ENCODE measurements around the gene PARP8. TPM values are rescaled to one million over a fixed set of nuclear protein-coding genes. Genes with fewer than 3 reads are reported as not detected.

Gene PARP8
- total RNA-seq, 1 donor from 2014 or later = 48.4 TPM

DNA sequence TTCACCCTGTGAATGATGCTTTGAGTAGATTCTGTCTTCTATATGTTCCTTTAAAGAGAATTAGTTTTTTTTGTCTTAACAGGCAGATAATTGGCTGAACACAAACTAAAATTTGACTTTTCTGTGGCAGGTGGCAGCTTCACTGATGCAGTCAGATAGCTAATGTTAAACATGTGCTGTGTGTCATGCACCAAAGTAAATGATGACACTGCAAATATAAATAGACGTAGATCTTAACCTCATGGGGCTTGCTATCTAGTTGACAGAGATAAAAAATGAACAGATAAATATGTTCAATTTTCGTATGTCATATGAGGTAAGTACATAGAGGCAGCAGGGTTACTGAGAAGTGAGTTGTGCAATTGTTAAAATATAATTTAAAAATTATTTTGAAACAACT, 82.7 kb downstream of the PARP8 start:
- Histone ChIP-seq H3K27ac (no peak overlapping the region), H3K9me3 (no peaks in the 10 kb centered on the region), H3K4me1 (peaks cover 16% of the 10 kb centered on the region), H3K36me3 (no peaks in the 10 kb centered on the region), H3K4me3 (no peak overlapping the region), H3K27me3 (no peaks in the 10 kb centered on the region)
- TF ChIP-seq POLR2AphosphoS5 (IDR thresholded peaks at IDR 0.05; ENCODE audit: insufficient read depth in 1 of 2, low read depth in 1 of 2) (no peak), POLR2A (IDR thresholded peaks at IDR 0.05) (no peak)
- TF ChIP-seq, protein P1, sequence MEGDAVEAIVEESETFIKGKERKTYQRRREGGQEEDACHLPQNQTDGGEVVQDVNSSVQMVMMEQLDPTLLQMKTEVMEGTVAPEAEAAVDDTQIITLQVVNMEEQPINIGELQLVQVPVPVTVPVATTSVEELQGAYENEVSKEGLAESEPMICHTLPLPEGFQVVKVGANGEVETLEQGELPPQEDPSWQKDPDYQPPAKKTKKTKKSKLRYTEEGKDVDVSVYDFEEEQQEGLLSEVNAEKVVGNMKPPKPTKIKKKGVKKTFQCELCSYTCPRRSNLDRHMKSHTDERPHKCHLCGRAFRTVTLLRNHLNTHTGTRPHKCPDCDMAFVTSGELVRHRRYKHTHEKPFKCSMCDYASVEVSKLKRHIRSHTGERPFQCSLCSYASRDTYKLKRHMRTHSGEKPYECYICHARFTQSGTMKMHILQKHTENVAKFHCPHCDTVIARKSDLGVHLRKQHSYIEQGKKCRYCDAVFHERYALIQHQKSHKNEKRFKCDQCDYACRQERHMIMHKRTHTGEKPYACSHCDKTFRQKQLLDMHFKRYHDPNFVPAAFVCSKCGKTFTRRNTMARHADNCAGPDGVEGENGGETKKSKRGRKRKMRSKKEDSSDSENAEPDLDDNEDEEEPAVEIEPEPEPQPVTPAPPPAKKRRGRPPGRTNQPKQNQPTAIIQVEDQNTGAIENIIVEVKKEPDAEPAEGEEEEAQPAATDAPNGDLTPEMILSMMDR (IDR thresholded peaks at IDR 0.05) = no peak
- no peak for DNase-seq (ENCODE audit: extremely low spot score in 2 of 2)
- intact Hi-C loops (cut with DNase I) = no loop called here

DNA sequence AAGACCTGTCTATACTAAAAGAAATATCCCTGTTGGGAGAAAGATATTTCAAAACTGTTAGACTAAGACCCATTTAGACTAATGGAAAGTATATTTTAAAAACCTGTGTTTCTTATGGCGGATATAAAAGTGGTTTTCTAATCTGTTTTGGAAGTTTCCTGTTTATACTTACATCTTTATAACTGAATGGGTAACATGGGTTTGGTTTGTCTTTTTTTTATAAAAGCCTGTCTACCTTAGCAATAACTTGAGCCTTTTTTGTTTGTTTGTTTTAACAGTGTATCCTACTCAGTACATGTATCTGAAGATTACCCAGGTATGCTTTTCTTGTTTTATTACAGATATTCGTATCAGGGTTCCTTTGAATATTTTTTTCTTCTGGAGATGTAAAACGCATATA, 83.4 kb downstream of the PARP8 start:
- DNase-seq (ENCODE audit: extremely low spot score in 2 of 2) = no peak
- H3K9me3 ChIP-seq = no peaks in the 10 kb centered on the region
- intact Hi-C loops (cut with DNase I) = no loop called here

DNA sequence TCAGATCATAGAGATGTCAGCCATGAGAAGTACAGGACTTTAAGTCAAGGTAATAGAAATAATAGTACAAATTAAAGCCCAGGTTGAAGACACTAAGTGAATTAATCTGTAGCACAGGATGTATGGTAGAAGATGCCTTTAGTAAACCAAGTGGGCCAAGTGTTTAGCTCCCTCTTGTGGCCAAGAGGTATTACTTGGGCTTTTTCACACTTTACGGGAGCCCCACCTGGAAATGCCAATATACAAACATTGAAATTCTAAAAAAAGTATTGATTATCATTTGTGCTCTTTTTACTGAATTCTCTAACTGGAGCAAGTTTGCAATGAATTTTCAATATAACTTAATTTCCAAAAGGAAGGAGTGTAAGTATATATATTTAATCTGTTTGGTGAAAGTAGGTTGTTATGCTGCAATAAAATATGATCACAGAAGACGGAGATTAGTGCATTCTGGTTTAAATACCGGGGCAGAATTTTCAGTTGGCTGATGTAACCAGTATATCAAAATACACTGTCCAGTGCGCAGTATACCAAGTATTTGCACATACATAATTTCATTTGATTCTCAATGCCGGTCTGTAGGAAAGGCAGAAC, 84.7 kb downstream of the PARP8 start:
- TF ChIP-seq, protein P1 (IDR thresholded peaks at IDR 0.05) = peak; percentile 49 to 62 (median 56)
- TF ChIP-seq POLR2A (IDR thresholded peaks at IDR 0.05) (no peak), POLR2AphosphoS5 (IDR thresholded peaks at IDR 0.05; ENCODE audit: insufficient read depth in 1 of 2, low read depth in 1 of 2) (peak in 1 of 2 donors; percentile 19)
- Histone ChIP-seq H3K36me3 (no peaks in the 10 kb centered on the region), H3K27me3 (no peaks in the 10 kb centered on the region), H3K9me3 (no peaks in the 10 kb centered on the region), H3K27ac (no peak overlapping the region), H3K4me3 (no peak overlapping the region), H3K4me1 (no peaks in the 10 kb centered on the region)
- intact Hi-C loops (cut with DNase I) = no loop called here
- DNase-seq (ENCODE audit: extremely low spot score in 2 of 2) = no peak

More for the DNA sequence above, 83.4 kb downstream of the PARP8 start:
- TF ChIP-seq POLR2AphosphoS5 (IDR thresholded peaks at IDR 0.05; ENCODE audit: insufficient read depth in 1 of 2, low read depth in 1 of 2) (no peak), POLR2A (IDR thresholded peaks at IDR 0.05) (no peak)
- TF ChIP-seq, protein P1 (IDR thresholded peaks at IDR 0.05) = no peak
- Histone ChIP-seq H3K27ac (no peak overlapping the region), H3K36me3 (no peaks in the 10 kb centered on the region), H3K4me1 (peaks cover 12% of the 10 kb centered on the region), H3K27me3 (no peaks in the 10 kb centered on the region), H3K4me3 (no peak overlapping the region)

DNA sequence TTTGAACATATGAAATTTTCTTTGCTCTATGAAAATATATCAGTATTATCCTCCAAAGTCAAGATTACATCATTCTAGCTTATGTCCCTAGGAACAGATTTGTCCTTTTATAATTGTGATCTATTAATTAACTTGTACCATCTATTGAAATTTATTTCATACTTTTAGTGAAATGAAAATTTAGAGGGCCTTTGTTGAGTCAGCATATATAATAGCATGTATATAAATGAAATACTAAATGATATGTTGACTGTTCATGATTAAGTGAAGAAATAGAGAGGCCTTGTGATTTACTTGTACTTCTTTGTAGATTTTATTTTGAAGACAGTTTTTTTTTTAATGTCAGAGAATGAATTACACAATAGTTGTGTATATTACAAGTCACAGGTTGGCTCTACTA, 86.4 kb downstream of the PARP8 start:
- no peak overlapping the region for H3K27ac ChIP-seq
- no peak overlapping the region for H3K4me3 ChIP-seq
- no peaks in the 10 kb centered on the region for H3K9me3 ChIP-seq
- H3K36me3 ChIP-seq = no peaks in the 10 kb centered on the region
- no peaks in the 10 kb centered on the region for H3K27me3 ChIP-seq
- H3K4me1 ChIP-seq = no peaks in the 10 kb centered on the region
- no peak for DNase-seq (ENCODE audit: extremely low spot score in 2 of 2)
- TF ChIP-seq POLR2AphosphoS5 (IDR thresholded peaks at IDR 0.05; ENCODE audit: insufficient read depth in 1 of 2, low read depth in 1 of 2) = no peak
- TF ChIP-seq, protein P1 (IDR thresholded peaks at IDR 0.05) = no peak
- intact Hi-C loops (cut with DNase I) = no loop called here

DNA sequence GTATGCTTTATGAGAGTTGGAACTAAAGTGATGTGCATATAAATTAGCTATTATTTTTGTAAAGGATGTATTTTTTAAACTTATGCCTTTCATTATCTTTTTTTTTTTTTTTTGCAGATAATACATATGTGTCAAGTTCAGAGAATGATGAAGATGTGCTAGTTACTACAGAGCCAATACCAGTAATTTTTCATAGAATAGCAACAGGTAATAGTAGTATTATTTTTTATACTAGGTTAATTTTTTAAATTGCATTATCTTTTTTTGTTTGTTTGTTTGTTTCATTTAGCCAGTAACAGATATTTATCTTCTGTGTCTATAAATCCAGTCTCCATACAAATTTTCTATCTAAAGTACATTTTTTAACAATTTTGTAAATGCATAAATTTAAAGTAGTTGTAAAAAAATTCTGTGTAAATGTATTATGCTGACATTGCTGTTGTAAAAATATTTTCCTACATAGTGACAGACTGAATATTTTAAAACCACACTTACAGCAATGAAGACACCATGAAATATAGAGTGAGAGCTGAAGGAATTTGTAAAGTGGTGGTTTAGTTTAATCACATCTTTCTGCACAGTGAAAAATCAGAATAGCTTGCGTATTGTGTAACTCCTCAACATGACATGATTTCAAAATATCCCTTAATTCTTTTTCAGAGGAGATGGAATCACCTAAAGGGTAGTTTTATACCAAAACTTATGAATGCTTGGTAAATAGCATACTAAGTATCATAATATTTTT, 93.3 kb downstream of the PARP8 start:
- TF ChIP-seq POLR2AphosphoS5 (IDR thresholded peaks at IDR 0.05; ENCODE audit: insufficient read depth in 1 of 2, low read depth in 1 of 2) = no peak
- no peaks in the 10 kb centered on the region for H3K4me1 ChIP-seq
- H3K27ac ChIP-seq = no peak overlapping the region
- no peaks in the 10 kb centered on the region for H3K9me3 ChIP-seq
- no peak for DNase-seq (ENCODE audit: extremely low spot score in 2 of 2)
- intact Hi-C loops (cut with DNase I) = no loop called here
- H3K36me3 ChIP-seq = no peaks in the 10 kb centered on the region
- H3K4me3 ChIP-seq = no peak overlapping the region
- no peaks in the 10 kb centered on the region for H3K27me3 ChIP-seq
